RKO (cell line): ENCODE data around the gene IGF1R.

ENCODE experiments used
- DNase-seq: peaks from one replicate; pipeline ENCODE4 v3.0.0-alpha.2; 2016; ENCODE audit warnings: low spot score

Gene IGF1R

DNA sequence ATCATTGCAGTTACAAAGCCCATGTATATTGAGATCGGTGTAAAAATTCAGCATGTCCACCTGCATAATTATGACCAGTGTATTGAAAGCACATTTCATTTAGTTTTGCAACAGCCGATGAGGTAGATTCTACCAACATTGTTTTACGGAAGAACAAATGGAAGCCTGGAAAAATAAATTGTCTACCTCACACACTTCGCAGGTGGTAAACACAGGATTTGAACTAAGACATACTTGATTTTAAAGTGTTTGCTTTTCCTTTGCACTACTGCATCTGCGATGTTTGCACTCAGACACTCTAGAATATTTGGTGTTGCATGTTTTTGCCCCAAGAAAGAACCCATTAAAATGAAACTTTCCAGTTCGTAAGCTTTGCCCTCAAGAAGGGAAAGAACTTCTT, 210.8 kb downstream of the IGF1R start:
- DNase-seq: no peak

DNA sequence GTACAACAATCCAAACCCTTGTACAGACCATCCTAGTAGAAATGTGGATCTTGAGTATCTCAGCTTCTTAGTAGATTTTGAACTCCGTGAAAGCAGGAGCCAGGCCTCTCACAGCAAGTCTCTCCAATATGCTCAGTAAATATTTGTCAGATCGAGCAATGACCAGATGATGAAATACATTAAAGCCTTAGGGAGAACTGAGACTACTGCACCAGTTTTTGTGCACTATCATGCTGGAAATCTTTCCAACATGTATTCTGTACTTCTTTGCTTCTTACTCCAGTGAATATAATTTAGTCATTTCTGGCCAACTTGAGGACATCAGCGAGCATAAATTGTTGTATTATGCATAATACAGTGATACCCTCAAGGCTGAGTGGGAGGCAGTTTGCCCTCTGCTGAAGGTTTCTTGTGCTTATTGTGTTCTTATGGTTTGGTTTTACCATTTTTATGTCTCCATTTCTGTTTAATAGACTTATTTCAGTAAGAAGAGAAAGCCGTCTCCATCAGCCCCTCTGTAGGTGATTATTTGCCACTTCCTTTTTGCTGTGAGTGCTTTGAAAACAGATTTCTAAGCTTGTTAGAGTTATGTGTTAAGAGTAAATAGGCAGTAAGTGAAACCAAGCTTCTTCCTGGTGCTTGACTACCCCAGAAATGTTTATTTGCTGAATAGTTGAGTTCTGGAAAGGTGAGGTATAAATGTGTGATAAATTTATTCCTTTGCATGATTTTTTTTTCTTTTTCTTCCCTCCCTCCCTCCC, 212.1 kb downstream of the IGF1R start:
- DNase-seq: no peak

DNA sequence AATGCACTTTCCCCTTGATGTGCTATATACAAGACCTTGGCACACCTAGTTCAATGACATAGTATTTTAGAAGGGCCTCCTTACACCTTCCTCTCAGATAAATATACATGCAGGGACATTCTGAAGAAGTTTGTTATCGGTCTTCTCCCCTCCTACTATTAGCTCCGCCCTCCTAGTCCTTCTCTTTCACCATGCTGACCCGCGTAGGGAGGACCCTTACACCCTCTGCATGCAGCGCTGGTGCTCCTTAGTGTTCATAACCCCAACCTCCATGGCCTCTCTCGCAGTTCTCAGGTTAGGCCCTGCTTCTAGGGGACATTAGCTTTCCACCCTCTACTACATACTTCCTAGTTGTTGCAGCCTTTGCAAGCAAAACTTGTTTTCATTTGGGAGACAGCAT, 212.8 kb downstream of the IGF1R start:
- no peak for DNase-seq

DNA sequence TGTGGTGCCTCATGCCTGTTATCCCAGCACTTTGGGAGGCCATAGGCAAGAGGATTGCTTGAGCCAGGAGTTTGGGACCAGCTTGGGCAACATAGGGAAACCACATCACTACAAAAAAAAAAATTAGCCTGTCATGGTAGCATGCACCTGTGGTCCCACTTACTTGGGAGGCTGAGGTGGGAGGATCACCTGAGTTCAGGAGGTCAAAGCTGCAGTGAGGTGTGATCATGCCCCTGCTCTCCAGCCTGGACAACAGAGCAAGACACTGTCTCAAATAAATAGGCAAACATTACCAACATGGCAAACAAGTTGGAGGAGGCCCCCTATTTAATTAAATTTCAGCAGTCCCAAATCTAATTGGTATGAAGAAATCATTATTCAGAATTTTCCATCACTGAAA, 215.6 kb downstream of the IGF1R start:
- no peak for DNase-seq

DNA sequence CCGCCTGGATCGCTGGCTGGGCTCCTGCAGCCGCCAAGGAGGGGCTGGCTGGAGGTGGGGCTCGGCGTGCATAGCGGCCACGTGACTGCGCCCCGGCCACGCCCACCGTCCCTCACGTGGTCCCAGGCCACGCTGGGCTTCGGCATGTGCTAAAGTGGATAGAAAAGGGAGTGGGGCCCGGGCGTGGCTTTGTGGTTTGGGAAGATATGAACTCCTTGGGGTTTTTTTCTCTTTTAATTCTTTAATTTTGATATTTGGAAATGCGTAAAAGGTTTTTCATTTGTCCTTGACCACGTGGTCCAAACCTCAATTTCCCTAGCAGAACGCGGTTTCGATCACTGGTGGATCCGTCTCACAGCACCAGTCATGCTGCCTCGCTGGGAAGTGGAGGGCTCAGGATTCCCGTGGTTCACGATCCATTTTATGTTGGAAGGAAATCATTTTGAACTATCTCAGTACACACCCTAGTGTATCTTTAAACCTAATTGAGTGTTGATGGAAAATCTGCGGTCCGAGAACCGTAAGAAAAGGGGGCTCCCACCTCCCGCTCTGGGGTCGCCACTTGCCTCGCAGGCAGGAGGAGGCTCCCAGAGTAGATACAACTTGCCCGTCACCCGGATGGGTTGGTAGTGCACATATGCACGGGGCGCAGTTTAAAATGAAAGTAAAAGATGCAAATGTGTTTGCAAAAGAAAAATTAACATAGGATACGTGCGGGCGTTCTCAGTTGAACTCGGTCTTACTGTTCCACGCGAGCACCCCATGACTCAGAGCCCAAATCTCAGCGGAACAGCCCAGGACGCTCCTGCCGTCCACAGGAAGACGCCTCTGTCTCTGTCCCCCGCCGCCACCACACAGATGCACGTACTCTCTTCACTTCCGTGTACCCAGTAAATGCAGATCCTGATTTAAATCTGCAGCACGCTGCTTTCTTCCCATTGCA, 217.3 kb downstream of the IGF1R start:
- DNase-seq: peak; percentile 81

DNA sequence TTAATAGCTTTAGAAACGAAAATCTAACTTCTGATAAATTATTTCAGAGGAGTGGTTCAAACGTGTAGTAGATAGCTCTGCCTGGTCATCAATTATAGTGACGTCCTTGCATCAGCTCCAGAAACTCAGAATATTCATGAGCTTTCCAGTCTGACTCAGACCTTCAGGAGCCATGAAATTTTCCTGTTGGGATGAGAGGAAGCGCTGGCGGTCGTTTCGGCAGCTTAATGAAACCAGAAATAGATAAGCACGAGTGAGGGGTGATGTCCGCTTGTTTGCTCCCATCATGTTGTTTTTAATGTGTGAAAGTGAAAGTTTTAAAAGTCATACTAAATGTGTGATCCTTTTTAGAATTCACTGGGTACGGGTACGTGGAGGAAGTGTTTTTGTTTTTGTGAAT, 218.2 kb downstream of the IGF1R start:
- DNase-seq: peak; percentile 31

DNA sequence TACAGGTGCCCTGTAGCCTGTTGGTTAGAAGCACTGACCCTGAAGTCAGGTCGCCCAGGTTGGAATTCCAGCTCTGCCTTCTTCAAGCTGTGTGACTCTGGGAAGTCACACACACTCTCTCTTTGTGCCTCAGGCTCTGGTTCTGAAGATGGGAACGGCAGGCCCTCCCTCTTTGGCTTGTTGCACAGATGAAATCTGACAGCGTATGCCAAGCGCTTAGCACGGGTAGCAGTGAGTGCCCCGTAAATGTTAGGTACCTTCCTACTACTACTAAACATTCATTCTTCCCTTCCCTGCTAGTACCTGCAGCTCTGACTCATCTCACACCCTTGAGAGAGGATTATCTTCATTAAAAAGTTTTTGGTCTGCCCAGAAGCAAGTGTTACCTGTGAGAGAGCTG, 220.2 kb downstream of the IGF1R start:
- no peak for DNase-seq

DNA sequence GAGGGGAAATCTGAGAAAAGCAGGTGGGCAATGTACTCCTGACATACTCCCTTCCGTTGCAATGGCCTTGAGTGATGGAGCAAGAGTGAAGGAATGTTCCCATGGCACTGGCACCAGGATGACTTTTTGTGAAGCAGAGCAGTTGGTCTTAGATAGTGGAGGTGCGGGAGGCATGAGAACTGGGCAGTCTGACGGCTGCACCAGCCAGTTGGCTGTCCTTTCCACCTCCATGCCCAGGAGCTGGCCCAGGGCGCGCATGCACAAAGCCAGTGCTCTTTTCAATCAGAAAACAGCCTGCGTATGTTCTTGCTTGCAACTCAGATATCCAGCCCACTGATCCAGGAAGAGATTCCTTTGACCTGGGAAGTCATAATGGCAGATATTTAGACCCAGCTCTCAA, 222.4 kb downstream of the IGF1R start:
- DNase-seq: no peak

DNA sequence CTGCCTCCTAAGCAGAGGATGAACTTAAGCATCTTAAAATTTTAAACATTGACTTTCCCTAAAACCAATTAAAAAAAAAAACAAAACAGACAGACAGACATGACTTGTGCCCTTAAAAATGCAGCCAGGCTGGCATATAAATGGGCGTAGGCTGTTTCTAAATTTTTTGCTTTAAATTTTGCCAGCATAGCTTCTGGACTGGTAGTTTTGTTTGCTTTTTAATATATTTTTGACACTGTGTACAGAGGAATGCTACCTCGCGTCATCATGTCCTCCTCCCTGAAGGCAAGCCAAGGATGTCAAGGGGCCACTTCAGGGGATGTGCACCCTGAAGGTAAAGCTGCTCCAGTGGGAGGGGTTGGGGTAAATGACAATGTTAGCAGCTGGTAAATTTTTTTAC, 224.4 kb downstream of the IGF1R start:
- no peak for DNase-seq

DNA sequence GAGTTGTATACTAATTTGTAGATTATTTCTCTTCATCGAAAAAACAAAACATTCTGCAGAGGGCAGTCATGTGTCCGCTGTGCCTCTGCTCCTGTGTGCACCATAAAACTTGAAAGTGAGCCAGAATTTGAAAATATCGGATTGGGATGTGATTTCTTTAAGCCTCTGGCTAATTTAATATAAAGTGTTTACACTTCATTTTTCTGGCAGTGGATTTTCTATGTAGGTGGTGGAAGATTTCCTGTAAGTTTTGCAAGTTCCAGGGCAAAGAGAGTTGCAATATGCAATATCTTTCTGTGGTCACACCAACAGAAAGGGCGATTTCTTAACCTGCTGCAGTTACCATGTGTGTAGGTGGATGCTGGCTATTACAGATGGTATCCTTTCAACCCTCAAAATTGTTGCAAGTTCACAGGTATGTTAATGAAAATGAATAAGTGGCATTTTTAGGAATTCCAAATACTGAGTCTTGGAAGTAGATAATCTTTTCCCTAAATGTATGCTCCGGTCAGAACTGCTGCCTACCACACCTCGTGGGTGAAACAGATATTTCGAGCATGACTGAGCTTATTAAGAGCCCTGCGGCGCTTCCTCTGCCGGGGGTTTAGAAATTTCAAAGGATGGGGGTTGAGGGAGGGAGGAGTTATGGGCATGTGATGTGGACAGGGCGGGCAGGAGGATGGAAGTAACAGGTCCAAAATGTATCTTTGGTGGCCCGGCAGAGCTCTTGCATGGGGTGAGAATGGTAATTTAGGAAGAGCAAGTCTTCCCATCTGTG, 225.3 kb downstream of the IGF1R start:
- no peak for DNase-seq

DNA sequence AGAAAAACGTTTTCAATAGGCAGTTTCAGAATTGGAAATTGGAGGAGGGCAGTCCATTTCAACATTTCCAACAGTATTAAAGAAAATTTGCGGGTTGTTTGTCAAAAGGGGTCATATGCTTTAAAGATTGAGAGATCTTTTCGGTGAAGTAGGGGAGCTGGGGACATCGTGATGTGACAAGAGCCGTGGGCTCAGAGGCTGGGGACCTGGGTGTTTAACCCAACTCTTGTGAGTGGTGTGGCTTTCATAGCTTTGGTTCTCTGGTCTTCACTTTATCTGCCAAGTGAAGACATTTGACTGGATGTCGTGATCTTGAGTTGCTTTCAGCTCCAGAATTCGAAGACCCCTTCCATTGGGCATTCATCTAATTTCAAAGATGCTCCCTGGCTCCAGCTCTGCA, 226.0 kb downstream of the IGF1R start:
- no peak for DNase-seq

DNA sequence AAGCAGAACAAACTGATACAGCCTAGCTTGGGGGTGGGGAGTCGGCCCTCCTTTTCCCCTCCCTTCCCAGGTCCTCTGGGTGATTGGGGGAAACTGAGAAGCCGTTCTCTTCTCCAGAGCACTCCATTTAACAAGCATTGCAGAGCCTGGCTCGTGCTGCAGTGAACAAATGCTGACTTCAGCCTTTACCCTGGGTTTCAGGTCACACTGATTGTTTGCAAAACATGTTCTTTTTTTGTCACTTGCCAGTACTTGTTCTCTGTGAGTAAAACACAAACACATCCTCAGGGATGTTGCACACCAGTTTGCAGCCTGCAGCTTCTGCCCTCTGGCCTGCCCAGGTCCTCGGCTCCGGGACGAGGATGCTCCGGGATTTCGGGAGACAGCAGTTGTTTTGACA, 226.4 kb downstream of the IGF1R start:
- no peak for DNase-seq

DNA sequence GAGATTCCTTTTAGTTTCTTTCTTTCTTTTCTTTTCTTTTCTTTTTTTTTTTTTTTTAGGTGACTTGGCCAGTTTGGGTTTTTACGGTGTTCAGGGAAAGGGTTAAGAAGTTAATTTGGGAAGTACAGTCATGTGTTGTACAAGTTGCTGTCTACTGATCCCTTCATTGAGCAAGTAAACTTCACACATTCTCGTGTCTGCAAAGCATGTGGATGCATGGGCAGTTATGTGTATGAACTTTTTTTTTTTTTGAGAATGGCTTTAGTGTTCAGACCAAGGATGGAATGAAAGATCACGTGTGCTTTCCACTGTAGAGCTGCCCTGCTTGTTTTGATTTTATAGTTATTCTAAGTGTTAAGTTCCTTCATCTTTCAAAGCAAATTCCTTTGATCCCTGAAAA, 227.0 kb downstream of the IGF1R start:
- DNase-seq: no peak

DNA sequence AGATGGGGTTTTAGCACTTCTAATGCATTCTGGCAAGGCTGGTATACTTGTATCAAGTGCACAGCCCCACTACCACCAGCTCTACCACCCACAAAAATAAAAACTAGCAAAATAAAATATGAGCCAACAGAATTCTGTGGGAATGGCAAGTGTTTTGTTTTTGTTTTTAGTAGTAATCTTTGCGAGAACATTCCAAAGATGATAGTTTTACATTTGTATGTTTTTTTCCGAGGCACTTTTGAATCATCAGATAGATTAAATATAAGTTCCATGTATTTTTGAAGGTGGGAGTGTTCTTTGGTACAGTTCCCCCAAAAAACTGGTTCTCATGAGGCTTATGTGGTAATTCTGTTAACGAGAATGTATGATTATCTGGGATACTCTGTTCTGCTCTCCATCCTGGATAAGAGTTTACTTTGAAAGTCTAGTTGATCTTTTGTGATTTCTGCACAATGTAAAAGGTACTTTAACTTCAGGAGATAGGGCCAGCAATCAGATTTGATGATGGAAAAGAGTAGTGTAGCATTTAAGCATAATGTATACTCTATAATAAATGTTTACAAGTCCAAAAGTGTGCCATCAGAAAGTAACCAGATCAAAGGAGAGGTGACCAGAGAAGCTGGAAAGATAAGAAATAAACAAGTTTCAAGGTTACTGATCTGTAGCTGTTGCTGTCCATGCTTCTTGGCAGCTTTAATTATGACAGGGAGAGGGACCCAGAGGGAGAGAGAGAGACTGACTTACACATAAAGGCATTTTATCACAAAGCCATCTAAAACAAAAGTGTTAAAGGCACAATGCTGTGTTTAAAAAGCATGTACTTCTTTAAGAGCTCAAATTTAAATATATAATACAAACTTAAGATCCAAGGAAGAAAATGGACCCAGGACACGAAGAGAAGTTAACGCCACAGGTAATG, 228.4 kb downstream of the IGF1R start:
- no peak for DNase-seq

DNA sequence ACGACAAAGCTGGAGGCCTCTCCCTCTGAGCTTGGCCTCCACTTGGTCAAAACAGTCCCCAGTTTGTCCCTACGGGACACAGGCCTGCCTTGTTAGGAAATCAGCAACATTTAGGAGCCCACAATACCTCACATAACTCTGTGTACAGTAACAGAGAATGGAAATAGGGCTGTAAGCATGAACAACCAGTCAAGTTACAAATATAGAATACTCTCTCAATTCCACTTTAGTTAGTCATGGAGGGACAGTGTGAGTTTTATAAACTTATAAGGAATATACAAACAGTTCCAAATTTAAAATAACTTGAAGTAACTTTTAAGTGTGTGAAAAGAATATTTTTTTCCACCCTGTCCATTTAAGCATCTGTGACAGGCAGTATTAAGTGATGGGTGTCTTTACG, 229.8 kb downstream of the IGF1R start:
- no peak for DNase-seq

DNA sequence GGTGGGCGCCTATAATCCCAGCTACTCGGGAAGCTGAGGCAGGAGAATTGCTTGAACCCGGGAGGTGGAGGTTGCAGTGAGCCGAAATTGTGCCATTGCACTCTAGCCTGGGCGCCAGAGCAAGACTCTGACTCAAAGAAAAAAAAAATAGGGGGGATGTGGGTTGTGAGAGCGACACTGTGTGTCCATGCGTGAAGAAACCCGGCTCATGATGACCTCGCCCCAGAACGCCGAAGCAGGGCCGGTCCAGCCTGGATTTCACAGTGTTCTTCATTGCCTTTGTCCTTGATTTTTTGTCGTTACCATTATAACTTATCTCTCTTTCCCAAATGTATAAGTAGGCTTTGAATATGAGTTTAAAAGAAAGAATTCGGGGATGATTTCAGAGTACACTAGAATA, 230.5 kb downstream of the IGF1R start:
- DNase-seq: no peak

DNA sequence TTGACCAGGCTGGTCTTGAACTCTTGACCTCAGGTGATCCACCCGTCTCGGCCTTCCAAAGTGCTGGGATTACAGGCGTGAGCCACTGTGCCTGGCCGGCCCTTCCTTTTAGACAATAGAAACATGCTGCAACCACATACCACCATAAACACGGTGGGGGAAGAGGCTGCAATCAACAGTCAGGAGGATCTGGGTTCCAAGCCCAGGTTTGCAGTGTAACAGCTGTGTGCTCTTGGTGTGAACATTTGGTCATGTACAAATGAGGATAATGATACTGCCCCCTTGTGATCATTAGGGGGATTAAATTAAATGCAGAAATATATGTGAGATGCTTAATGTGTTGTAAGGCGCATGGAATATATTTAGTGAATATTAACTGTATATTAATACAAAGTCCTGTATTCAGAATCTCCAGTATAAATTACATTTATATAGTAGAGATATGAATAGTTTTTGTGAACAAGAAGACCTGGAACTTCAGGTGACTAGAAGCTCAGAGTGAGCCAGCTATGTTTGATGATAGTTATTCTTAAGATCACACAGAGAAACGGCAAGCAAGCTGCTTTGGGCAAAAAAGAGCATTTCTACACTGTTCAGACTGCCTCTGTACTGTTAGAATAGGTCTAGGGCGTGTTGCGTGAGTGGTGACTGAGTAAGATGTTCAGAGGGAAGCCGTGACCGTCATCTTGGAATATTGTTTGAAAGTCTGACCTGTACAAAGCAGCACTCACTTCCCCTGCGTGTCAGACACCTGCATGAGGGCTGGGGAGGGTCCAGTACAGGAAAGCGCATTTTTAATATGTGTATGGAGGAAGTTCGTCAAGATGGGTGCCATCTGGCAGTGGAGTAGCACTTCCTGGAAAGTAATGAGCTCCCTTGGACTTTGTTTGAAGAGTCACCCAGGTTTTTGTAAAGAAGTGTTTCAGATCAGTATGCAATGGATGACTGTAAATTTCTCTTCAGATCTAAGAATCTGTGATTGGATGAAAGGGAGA, 233.5 kb downstream of the IGF1R start:
- peak; percentile 62 for DNase-seq

DNA sequence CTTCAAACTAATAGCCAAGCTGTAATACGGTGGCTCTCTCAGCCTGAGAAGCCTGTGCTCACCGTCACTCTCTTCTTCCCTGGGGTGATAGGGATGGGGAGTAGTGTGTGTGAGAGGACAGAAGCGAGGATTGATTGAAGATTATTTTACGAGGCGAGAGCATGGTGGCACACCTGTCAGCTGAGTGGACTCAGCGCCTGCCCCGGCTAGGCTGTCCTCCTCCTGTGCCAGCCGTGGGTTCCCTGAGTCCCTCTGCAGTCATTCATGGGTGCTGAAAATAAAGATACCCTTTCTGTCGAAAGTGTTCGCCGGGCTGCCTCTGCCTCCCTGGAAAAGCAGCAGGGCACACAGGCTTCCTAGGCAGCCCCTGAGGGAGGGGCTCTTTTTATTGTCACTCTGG, 235.1 kb downstream of the IGF1R start:
- DNase-seq: no peak

DNA sequence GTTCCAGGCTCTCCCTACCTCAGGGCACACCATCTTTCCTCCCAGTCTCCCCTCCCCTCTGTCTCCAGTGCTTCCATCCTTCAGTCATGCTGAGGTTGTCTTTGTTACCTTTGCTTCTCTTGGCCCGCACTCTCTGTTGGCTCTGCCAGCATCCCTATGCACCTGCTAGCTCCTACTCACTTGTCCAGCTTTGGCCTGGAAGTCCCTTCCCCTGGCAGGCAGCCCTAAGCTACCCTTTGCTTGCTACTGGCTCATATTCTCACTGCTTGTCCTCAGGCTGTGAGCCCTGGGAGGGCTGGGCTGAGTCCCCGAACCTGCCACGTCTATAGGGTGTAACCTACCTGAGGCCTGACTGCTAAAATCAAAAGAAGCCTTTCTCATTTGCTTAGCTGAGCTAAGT, 236.6 kb downstream of the IGF1R start:
- DNase-seq: no peak

DNA sequence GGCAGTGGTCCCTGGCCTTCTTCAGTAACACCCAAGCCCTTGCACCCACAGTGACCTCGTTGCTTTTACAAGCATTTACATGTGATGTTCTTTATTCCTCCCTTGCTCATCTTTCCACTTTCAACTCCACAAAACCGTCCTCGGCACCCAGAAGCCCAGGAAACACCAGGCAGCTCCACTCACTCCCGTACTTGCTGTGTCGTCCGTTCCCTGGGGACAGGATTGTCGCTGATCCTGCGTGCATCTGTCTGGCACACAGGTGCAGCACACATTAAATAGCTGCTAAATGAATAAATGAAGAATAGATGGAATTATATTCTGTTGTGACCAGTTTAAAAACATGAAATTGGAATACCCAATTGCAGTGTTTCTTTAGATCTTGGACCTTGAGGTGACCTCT, 239.6 kb downstream of the IGF1R start:
- DNase-seq: no peak
